OCI-M2 (cell line): ENCODE results near the gene ELP2.
"Not testable (repeated sequence)": the region's sequence is repeated elsewhere in the genome, so short reads cannot be mapped to it uniquely, and the experiment has no call there.

Experiments
- DNase-seq: peaks from one replicate; lab custom pipeline; 2025; ENCODE audit not compliant: unreplicated experiment; lab: John Stamatoyannopoulos, UW

The ELP2 gene

GRCh38 chr18:36129300-36130038, at the start of gene ELP2, which contains the start of gene SLC39A6:
Gene ELP2, plus strand, starts transcription at chr18:36129899. Its CDS starts 35 bp downstream, at chr18:36129934.
Gene SLC39A6, minus strand, starts transcription at chr18:36129340. Its CDS starts 2,333 bp downstream, at chr18:36127007.
- peak; percentile 55 for DNase-seq

- not testable (repeated sequence) for DNase-seq
Measured at GRCh38 chr18:36081118-36081517, 48.6 kb upstream of the ELP2 start.

- no peak for DNase-seq
Measured at GRCh38 chr18:36083729-36084128, 46.0 kb upstream of the ELP2 start.

- no peak for DNase-seq
Measured at GRCh38 chr18:36085195-36085594, 44.5 kb upstream of the ELP2 start.

GRCh38 chr18:36086186-36086585, 43.5 kb upstream of the ELP2 start:
- DNase-seq = no peak

GRCh38 chr18:36088256-36088655, 41.4 kb upstream of the ELP2 start:
- no peak for DNase-seq

- DNase-seq = no peak
Measured at GRCh38 chr18:36089001-36089400, 40.7 kb upstream of the ELP2 start.

- not testable (repeated sequence) for DNase-seq
Measured at GRCh38 chr18:36092116-36092515, 37.6 kb upstream of the ELP2 start.

- no peak for DNase-seq
Measured at GRCh38 chr18:36094431-36094830, 35.3 kb upstream of the ELP2 start.

GRCh38 chr18:36095936-36096519, 33.7 kb upstream of the ELP2 start:
- DNase-seq = no peak

GRCh38 chr18:36096955-36097354, 32.7 kb upstream of the ELP2 start:
- no peak for DNase-seq

GRCh38 chr18:36099311-36099710, 30.4 kb upstream of the ELP2 start:
- no peak for DNase-seq

- DNase-seq = no peak
Measured at GRCh38 chr18:36101943-36102342, 27.8 kb upstream of the ELP2 start.

- no peak for DNase-seq
Measured at GRCh38 chr18:36104749-36105148, 24.9 kb upstream of the ELP2 start.

- DNase-seq = no peak
Measured at GRCh38 chr18:36107477-36107876, 22.2 kb upstream of the ELP2 start.

- DNase-seq = no peak
Measured at GRCh38 chr18:36108196-36108595, 21.5 kb upstream of the ELP2 start.

- no peak for DNase-seq
Measured at GRCh38 chr18:36108601-36109000, 21.1 kb upstream of the ELP2 start.

- DNase-seq = no peak
Measured at GRCh38 chr18:36109737-36110136, 20.0 kb upstream of the ELP2 start.

GRCh38 chr18:36112302-36112701, 17.4 kb upstream of the ELP2 start:
- no peak for DNase-seq

GRCh38 chr18:36114251-36114650, 15.4 kb upstream of the ELP2 start:
- DNase-seq = no peak

- no peak for DNase-seq
Measured at GRCh38 chr18:36114738-36115137, 15.0 kb upstream of the ELP2 start.

GRCh38 chr18:36116771-36117170, 12.9 kb upstream of the ELP2 start:
- not testable (repeated sequence) for DNase-seq

- no peak for DNase-seq
Measured at GRCh38 chr18:36120297-36120696, 9.4 kb upstream of the ELP2 start.
